ENCODE measurements around the gene PWP2.
"Not testable (repeated sequence)": the region's sequence is repeated elsewhere in the genome, so short reads cannot be mapped to it uniquely, and the experiment has no call there.

- not testable (repeated sequence) for TF ChIP-seq CTCF (IDR thresholded peaks at IDR 0.05; ENCODE audit: low read depth, low read length, poor library complexity, severe bottlenecking); EZH2phosphoT487 (IDR thresholded peaks at IDR 0.05; ENCODE audit: borderline replicate concordance, low read length)
Observed at GRCh38 chr21:44134732-44135131, 27.5 kb downstream of the PWP2 start.

Measured in DOHH2 (cell line).